Measurements from ENCODE around the gene NBR1. TPM values are rescaled to one million over a fixed set of nuclear protein-coding genes. Genes with fewer than 3 reads are reported as not detected.

NBR1 gene
- total and polyA plus RNA-seq, 2 of the 8 experiments (the other 6 are each of a cell fraction or from before 2014, with no cell fraction given): 13.5 to 36.0 TPM

- H2BK120ac ChIP-seq (replicated peaks; ENCODE audit: low read depth, low read length): no peak overlapping the region
- no peak for DNase-seq (ENCODE audit: low read depth in 1 of 2, low spot score in 2 of 2)
- peaks cover 0 to 2% (median 0%) of the 10 kb centered on the region in 4 experiments; a peak in 1 of 7 replicates for H3K27me3 ChIP-seq (replicated peaks in 1 of 4; ENCODE audit: control insufficient read depth in 3 of 4, extremely low read depth in 1 of 4, insufficient read depth in 3 of 4, low read length in 3 of 4)
- H3K4me1 ChIP-seq (replicated peaks in 1 of 4; ENCODE audit: control insufficient read depth in 3 of 4, insufficient read depth in 4 of 4, low read length in 3 of 4): peaks cover 0 to 5% (median 3%) of the 10 kb centered on the region in 4 experiments; a peak in 4 of 7 replicates
- no peak overlapping the region for H3K14ac ChIP-seq (ENCODE audit: insufficient read length)
- no peaks in the 10 kb centered on the region for H4K20me1 ChIP-seq (replicated peaks in 1 of 2; ENCODE audit: control insufficient read depth in 1 of 2, insufficient read depth in 2 of 2, low read length in 2 of 2)
- peak overlapping the region; percentile 59 to 82 (median 76) for H3K4me3 ChIP-seq (ENCODE audit: extremely low read depth in 1 of 4, insufficient read depth in 2 of 4, low read depth in 3 of 4, low read length in 4 of 4)
- no peak overlapping the region for H2BK15ac ChIP-seq (ENCODE audit: low read length)
- H3K23ac ChIP-seq (ENCODE audit: insufficient read length): no peak overlapping the region
- TF ChIP-seq HDAC6 (IDR thresholded peaks at IDR 0.05; ENCODE audit: low read depth, low read length) (no peak), USF2 (IDR thresholded peaks at IDR 0.05; ENCODE audit: low read length) (no peak), YY1 (IDR thresholded peaks at IDR 0.05; ENCODE audit: low read depth, low read length) (no peak), TCF12 (IDR thresholded peaks at IDR 0.05; ENCODE audit: low read depth, low read length) (no peak), NRF1 (IDR thresholded peaks at IDR 0.05; ENCODE audit: low read depth, low read length) (no peak), SP4 (IDR thresholded peaks at IDR 0.05; ENCODE audit: low read length) (no peak), POLR2A (IDR thresholded peaks at IDR 0.05; ENCODE audit: control extremely low read depth in 1 of 2, low read depth in 2 of 2, low read length in 2 of 2) (no peak), EZH2 (IDR thresholded peaks at IDR 0.05; ENCODE audit: low read depth, low read length, severe bottlenecking) (no peak), EGR1 (IDR thresholded peaks at IDR 0.05; ENCODE audit: borderline replicate concordance, low read depth, low read length) (no peak), SP2 (IDR thresholded peaks at IDR 0.05; ENCODE audit: low read length) (no peak), CTBP2 (IDR thresholded peaks at IDR 0.05; ENCODE audit: borderline replicate concordance, insufficient read depth, insufficient read length, low read length) (no peak)
- H4K5ac ChIP-seq (ENCODE audit: insufficient read length, low read depth, low read length): no peak overlapping the region
- no peak overlapping the region for H3K18ac ChIP-seq (ENCODE audit: extremely low read depth, low read length)
- no peaks in the 10 kb centered on the region for H3K79me1 ChIP-seq (ENCODE audit: low read depth, low read length)
- POLR2A ChIA-PET (ENCODE audit: partially characterized antibody): interaction anchor here (0.7 to 10.3 kb wide), 12 partner anchors 9 to 387 kb away, joined by 3 to 123 read pairs (median 3); partner anchors contain the start of genes BECN1 and RPL27
- no peak overlapping the region for H3K4ac ChIP-seq (replicated peaks; ENCODE audit: insufficient read length, low read depth, low read length)
- H3K27ac ChIP-seq (ENCODE audit: low read depth, low read length): no peak overlapping the region
- H3K23me2 ChIP-seq (ENCODE audit: low read depth, low read length): peaks cover 8% of the 10 kb centered on the region; the same call in 1 of the 2 replicates
- H3K36me3 ChIP-seq (ENCODE audit: control insufficient read depth in 2 of 4, insufficient read depth in 4 of 4, low read length in 3 of 4): peaks cover 0 to 2% (median 0%) of the 10 kb centered on the region in 4 experiments; a peak in 2 of 8 replicates
- no peak overlapping the region for H2BK5ac ChIP-seq (ENCODE audit: low read depth, low read length)
- CTCF ChIA-PET (ENCODE audit: partially characterized antibody): interaction anchor here (0.8 to 1.3 kb wide), 4 partner anchors 18 to 187 kb away, joined by 3 to 5 read pairs (median 3); no protein-coding TSS in a partner anchor
- H3K9ac ChIP-seq (replicated peaks in 1 of 4; ENCODE audit: extremely low read depth in 1 of 4, low read depth in 3 of 4, low read length in 3 of 4): peak overlapping the region in 1 of 4 experiments; percentile 56; a peak in 1 of 7 replicates
- no peak overlapping the region for H4K91ac ChIP-seq (replicated peaks; ENCODE audit: insufficient read length, low read length)
- H3K79me2 ChIP-seq (ENCODE audit: control insufficient read depth in 1 of 2, insufficient read depth in 2 of 2, low read length in 2 of 2): no peaks in the 10 kb centered on the region
- no peaks in the 10 kb centered on the region for H3K9me3 ChIP-seq (ENCODE audit: insufficient read depth in 2 of 2, low read depth in 1 of 2, low read length in 1 of 2)
- H2BK12ac ChIP-seq (ENCODE audit: low read depth, low read length): no peak overlapping the region
- 73% methylated on average over 2 of the region's 2 CpGs; no CpG with 5 or more reads in 1 of the 2 experiments for WGBS, 2 experiments (ENCODE audit: extremely low coverage in 1 of 2, insufficient coverage in 1 of 2, insufficient read length in 1 of 2, insufficient replicate concordance in 2 of 2, low coverage in 1 of 2, low lambda C conversion rate in 2 of 2, missing lambda C conversion rate in 1 of 2)
- no peak for FAIRE-seq
- no peak overlapping the region for H2AK5ac ChIP-seq (ENCODE audit: low read depth, low read length)
- H4K8ac ChIP-seq (ENCODE audit: extremely low read depth, insufficient read depth, low read length): no peak overlapping the region
- H3K4me2 ChIP-seq (ENCODE audit: insufficient read depth in 1 of 2, low read depth in 2 of 2, low read length in 2 of 2): peak overlapping the region; percentile 69 to 91
- H3K56ac ChIP-seq (replicated peaks; ENCODE audit: insufficient read length, low read depth, low read length): no peak overlapping the region
- no peak overlapping the region for H2BK20ac ChIP-seq (ENCODE audit: low read length)
- H2AFZ ChIP-seq (ENCODE audit: low read length): 0 out of 2 replicates have a peak overlapping the region, but pooled peaks have one; percentile 58
Observed at GRCh38 chr17:43211123-43211479, 40.1 kb downstream of the NBR1 start.
